ENCODE measurements around the gene CREB5. TPM values are rescaled to one million over a fixed set of nuclear protein-coding genes. Genes with fewer than 3 reads are reported as not detected.

Gene CREB5
- total RNA-seq, 1 donor from 2014 or later = 10.3 TPM

- DNase-seq (no peak), ATAC-seq (no peak)
- Histone ChIP-seq H3K36me3 (no peaks in the 10 kb centered on the region), H3K27ac (no peak overlapping the region), H3K9me3 (no peaks in the 10 kb centered on the region), H3K4me1 (peaks cover 8% of the 10 kb centered on the region), H3K4me3 (no peak overlapping the region), H3K27me3 (ENCODE audit: low read depth) (no peaks in the 10 kb centered on the region)
- intact Hi-C loops (cut with DNase I) = no loop called here
- TF ChIP-seq, protein P1, sequence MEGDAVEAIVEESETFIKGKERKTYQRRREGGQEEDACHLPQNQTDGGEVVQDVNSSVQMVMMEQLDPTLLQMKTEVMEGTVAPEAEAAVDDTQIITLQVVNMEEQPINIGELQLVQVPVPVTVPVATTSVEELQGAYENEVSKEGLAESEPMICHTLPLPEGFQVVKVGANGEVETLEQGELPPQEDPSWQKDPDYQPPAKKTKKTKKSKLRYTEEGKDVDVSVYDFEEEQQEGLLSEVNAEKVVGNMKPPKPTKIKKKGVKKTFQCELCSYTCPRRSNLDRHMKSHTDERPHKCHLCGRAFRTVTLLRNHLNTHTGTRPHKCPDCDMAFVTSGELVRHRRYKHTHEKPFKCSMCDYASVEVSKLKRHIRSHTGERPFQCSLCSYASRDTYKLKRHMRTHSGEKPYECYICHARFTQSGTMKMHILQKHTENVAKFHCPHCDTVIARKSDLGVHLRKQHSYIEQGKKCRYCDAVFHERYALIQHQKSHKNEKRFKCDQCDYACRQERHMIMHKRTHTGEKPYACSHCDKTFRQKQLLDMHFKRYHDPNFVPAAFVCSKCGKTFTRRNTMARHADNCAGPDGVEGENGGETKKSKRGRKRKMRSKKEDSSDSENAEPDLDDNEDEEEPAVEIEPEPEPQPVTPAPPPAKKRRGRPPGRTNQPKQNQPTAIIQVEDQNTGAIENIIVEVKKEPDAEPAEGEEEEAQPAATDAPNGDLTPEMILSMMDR (IDR thresholded peaks at IDR 0.05) = no peak
Measured at GRCh38 chr7:28841766-28842165, 429.4 kb downstream of the CREB5 start.

DNA sequence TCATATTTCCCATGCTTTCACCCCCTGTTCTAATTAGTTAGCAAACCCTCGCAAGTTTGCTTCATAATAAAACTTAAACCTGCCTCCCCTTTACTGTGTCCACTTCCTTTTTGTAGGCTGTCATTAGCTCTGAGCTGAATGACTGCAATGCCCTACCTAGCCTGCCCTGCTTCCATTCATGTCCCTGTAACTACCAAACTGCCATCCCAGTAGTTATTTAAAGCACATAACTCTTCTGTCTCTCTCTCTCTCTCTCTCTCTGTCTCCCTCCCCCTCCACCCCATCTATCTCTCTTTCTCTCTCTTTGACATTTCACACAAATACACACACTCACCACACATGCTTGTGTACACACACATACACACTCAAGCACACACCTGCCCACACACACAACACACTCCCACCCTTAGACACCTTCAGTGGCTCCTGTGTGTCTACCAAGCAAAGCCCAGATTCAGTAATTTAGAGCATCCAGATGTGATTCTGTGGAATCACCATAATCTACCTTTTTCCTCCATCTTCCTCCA, 430.5 kb downstream of the CREB5 start:
- DNase-seq (no peak), ATAC-seq (no peak)
- H3K27ac ChIP-seq = no peak overlapping the region
- no peaks in the 10 kb centered on the region for H3K36me3 ChIP-seq
- H3K27me3 ChIP-seq (ENCODE audit: low read depth) = no peaks in the 10 kb centered on the region
- TF ChIP-seq, protein P1 (IDR thresholded peaks at IDR 0.05) = no peak
- H3K4me3 ChIP-seq = no peak overlapping the region
- H3K9me3 ChIP-seq = no peaks in the 10 kb centered on the region
- intact Hi-C loops (cut with DNase I) = no loop called here
- H3K4me1 ChIP-seq = peaks cover 8% of the 10 kb centered on the region

GRCh38 chr7:28845106-28845505, 432.8 kb downstream of the CREB5 start:
- H3K4me3 ChIP-seq = no peak overlapping the region
- H3K27me3 ChIP-seq (ENCODE audit: low read depth) = no peaks in the 10 kb centered on the region
- no peak for DNase-seq
- ATAC-seq = no peak
- H3K27ac ChIP-seq = no peak overlapping the region
- H3K9me3 ChIP-seq = no peaks in the 10 kb centered on the region
- H3K4me1 ChIP-seq = peaks cover 5% of the 10 kb centered on the region
- TF ChIP-seq, protein P1 (IDR thresholded peaks at IDR 0.05) = no peak
- no peaks in the 10 kb centered on the region for H3K36me3 ChIP-seq
- intact Hi-C loops (cut with DNase I) = no loop called here

DNA sequence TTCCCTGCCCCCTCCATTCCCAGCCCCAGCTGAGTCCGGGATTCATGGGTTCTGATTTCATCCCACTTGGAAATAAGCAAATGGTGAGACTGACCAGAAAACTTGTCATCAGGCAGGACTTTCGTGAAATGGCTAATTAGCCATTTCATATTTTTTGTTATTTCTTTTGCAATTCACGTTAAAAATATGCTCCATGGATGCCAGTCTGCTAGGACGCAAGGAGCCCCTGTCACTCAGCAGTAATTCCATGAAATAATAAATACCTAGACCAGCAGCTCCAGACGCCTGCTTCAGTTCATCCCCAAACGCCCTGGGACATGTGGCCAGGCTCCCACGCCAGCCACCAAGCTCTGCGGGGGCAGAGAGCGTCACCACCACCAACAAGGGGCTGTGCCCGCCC, 434.9 kb downstream of the CREB5 start:
- no peaks in the 10 kb centered on the region for H3K9me3 ChIP-seq
- H3K4me1 ChIP-seq = no peaks in the 10 kb centered on the region
- DNase-seq = no peak
- peaks cover 1% of the 10 kb centered on the region for H3K27me3 ChIP-seq (ENCODE audit: low read depth)
- TF ChIP-seq, protein P1 (IDR thresholded peaks at IDR 0.05) = no peak
- H3K36me3 ChIP-seq = no peaks in the 10 kb centered on the region
- H3K27ac ChIP-seq = no peak overlapping the region
- ATAC-seq = no peak
- intact Hi-C loops (cut with DNase I) = no loop called here
- no peak overlapping the region for H3K4me3 ChIP-seq

DNA sequence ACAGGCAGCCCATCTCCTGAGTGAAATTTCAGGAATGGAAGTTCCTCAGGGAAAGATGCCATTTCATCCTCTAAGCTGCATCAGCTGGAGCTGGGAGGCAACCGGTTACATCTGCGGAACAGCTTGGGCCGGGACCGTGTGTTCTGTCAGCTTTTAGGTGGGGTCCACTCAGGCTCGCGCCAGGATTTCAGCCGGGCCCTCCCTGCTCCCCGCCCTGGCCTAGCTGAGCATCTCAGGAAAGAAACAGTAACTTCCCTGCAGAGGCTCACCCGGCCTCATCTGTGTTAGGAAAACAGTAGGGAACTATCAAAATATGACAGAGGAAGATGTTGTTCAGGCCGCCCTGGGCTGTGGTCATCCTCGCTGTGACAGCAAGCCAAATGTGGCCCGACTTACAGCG, 435.4 kb downstream of the CREB5 start:
- Histone ChIP-seq H3K36me3 (no peaks in the 10 kb centered on the region), H3K9me3 (no peaks in the 10 kb centered on the region), H3K4me3 (no peak overlapping the region), H3K27me3 (ENCODE audit: low read depth) (peaks cover 6% of the 10 kb centered on the region), H3K4me1 (no peaks in the 10 kb centered on the region), H3K27ac (no peak overlapping the region)
- intact Hi-C loops (cut with DNase I) = no loop called here
- ATAC-seq (no peak), DNase-seq (no peak)
- TF ChIP-seq, protein P1 (IDR thresholded peaks at IDR 0.05) = no peak

DNA sequence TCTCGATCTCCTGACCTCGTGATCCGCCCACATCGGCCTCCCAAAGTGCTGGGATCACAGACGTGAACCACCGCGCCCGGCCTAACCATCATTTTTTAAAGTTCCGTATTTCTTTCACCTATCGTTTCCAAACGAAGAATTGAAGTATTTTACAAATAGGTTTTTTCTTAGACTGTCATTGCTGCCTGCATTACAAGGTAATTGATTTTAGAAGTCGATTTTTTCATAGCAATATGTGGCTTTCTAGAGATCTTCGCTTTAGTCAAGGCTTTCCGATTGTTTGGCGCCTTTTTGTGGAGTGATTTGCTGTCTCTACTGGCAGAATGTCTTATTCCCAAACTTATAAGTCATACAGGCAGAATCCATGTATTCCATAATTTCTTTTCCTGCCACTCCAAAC, 436.6 kb downstream of the CREB5 start:
- ATAC-seq (no peak), DNase-seq (no peak)
- H3K27ac ChIP-seq = no peak overlapping the region
- no peaks in the 10 kb centered on the region for H3K9me3 ChIP-seq
- intact Hi-C loops (cut with DNase I) = no loop called here
- H3K36me3 ChIP-seq = no peaks in the 10 kb centered on the region
- TF ChIP-seq, protein P1 (IDR thresholded peaks at IDR 0.05) = no peak
- H3K27me3 ChIP-seq (ENCODE audit: low read depth) = peaks cover 16% of the 10 kb centered on the region
- peaks cover 6% of the 10 kb centered on the region for H3K4me1 ChIP-seq
- H3K4me3 ChIP-seq = no peak overlapping the region

Data from lower lobe of right lung (tissue), 2 donors.